ENCODE data around the gene TBX1.

Gene TBX1

DNA sequence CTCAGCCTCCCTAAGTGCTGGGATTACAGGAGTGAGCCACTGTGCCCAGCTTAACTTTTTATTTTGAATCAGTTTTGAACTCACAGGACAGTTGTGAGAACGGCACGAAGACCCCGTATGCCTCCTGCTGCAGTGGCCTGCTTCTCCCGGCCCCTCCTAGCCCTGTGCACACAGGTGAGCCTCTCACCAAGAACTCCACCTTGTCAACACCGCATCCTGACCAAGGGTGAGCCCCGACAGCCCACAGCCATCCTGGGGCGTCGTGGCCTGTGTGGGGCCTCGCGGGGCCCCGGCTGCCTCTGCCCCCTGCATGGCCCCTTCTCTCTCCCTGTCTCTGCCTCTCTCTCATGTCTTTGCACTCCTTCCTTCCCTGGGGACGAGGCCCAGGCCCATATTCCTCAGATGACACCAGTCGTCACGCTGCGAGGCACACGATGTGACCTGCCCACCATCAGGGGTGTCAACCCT, 55.3 kb downstream of the TBX1 start:
- in situ Hi-C loops (cut with MboI; ENCODE audit: low pct_unique_long_range_greater_than_20kb, low sequenced_read_pairs): loop anchor here (5.0 to 10.0 kb wide), 2 partner anchors 36 to 69 kb away; partner anchors contain the start of genes GNB1L and RTL10
- no peak for DNase-seq

DNA sequence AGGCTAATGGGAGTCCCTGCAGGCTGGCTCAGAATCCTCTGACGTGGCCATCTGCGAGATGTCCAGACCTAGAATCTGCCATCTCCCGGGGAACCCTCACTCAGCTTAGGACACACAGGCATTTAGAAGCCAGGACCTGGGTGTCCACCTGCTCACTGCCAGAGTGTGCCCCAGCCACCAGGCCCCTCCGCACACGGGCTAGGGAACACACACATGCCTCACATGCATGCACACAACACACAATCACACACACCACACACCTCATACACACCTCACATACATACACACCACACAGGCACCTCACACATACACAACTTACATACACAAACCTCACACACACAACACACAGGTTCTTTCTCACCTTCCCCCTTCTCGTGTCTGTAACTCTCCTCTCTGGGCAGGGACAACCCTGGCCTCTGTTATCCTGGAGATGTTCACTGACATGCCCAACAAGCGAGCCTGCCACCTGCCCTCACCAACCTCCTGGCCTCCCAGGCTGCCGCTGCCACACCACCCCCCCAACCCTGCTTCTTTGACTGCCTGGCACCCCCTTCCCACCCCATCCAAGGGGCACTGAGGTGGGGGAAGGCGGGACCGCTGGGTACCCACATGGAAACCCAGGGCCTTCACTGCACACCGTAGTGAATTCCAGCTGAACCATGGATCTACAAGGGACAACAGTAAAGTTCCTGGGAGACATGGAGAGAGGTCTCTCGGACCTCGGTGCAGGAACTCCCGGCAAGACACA, 56.0 kb downstream of the TBX1 start:
- in situ Hi-C loops (cut with MboI; ENCODE audit: low pct_unique_long_range_greater_than_20kb, low sequenced_read_pairs): loop anchor here (5.0 to 10.0 kb wide), 2 partner anchors 36 to 68 kb away; partner anchors contain the start of genes GNB1L and RTL10

More for the DNA sequence above, 56.0 kb downstream of the TBX1 start:
- no peak for DNase-seq
